NCI-H2227 (cell line): Measurements from ENCODE around the gene MYL5.
A peak's percentile ranks its signal among the peaks of the same experiment; 100 is the strongest.
"Not testable (repeated sequence)": the region's sequence is repeated elsewhere in the genome, so short reads cannot be mapped to it uniquely, and the experiment has no call there.

Source experiments
- DNase-seq: peaks from one replicate; lab custom pipeline; 2025; ENCODE audit not compliant: unreplicated experiment; lab: John Stamatoyannopoulos, UW

The MYL5 gene

GRCh38 chr4:683982-684622 lies 9.8 kb downstream of the MYL5 start:
- DNase-seq: peak; percentile 26

GRCh38 chr4:684623-685327 lies 10.4 kb downstream of the MYL5 start:
- DNase-seq: no peak

DNA sequence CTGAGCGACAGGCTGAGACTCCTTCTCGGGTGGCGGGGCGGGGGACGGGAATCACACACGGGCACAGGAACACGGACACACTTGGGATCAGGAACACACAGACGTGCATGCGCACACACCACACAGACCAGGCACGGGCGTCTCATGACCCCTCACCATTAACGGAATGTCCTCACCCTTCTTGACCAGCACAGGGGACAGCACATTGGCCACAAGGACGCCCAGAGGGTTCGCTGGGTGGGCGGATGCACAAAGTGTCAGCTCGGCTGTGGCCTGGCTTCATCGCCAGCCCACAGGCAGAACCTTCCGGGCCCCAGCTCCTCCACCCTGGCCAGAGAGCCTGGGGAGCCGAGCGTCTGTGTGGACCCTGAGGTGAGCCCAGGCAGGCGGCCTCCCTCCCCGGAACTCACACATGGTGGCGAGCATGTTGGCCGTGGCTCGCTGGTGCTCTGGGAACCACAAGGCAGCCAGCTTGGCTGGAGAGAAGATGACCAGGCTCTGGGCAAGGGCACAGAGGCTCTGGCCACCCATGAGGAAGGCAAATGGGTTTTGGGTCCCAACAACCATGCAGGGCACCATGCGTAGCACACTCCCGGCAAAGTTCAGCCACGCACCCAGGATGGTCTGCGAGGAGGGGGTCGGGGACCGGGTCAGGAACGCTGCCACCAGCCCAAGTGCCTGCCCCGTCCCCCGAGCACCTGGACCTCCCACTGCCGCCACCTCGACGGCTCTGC lies 11.5 kb downstream of the MYL5 start:
- DNase-seq: no peak

DNA sequence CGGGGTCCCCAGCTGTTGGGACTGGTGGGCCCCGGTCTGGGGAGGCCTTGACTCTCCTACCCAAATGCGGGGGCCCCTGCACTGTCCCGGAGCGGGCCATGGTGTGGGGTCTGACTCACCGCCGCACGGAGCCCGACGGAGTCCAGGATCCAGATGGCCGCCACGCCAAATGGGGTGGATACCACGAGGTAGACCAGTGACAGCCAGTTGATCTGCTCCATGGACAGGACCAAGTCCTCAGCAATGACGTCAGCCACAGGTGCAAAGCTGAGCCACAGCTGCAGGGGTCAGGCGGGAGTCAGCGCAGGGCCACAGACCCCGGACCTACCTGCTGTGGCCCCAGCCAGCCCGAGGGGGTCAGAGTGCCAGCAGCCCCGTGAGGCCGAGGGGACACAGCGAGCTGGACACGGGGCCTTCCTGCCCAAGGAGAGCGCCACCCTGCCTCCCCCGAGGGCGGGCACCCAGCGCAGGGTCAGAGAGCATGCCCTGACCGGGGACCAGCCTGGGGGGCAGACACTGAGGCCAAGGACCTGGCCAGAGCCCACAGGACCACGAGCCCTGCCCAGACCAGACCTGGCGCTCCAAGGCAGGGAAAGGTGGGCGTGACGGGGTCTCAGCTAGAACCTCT lies 12.2 kb downstream of the MYL5 start:
- DNase-seq: no peak

DNA sequence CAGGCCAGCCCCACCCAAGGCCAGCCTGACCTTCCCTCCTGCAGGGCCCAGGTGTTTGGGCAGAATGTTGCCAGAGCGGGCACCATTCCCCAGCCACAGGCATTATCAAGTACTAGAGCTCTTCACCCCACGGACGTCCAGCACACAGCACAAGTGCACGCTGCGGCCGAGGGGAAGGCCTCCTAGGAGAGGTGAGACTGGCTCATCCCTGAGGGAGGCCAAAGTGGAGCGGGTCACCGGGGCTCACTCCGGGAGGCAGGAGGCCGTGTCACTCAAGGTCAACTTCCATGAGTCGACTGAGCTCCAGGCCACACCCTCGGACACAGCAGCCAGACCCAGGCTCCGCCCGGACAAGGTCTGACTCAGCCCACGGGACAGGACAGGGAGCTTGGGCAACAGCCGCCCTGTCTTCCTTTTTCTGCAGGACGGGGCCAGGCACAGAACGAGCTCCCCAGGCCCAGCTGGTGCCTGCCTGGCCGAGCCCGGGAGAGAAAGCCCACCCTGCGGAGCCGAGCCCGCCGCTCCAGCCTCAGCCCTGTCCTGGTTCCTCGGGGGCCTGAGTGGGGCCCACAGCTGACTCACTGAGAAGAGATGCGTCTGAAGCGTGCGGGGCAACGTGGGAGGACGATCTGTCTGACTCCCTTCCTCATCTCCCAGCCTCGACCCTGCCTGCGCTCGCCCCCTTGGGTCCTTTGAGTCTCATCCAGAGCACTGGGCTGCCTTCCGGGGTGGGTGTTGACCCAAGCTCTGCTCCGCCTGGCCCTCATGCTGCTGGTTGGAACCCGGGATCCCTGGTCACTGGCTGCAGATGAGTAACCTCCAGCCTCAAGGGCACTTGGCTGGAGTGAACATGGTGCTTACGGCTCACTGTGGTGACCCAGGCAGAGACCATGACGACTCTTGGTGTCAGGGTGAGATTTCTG lies 13.0 kb downstream of the MYL5 start:
- no peak for DNase-seq

- no peak for DNase-seq
These were observed 13.9 kb downstream of the MYL5 start for GRCh38 chr4:687971-688853.

GRCh38 chr4:688854-689681 lies 14.7 kb downstream of the MYL5 start, which contains the start of gene SLC49A3:
TSS of gene SLC49A3 (minus strand) at chr4:689151. CDS start at chr4:689127, 24 bp downstream.
- no peak for DNase-seq

- DNase-seq: no peak
These were observed 15.4 kb downstream of the MYL5 start for GRCh38 chr4:689723-690122.

GRCh38 chr4:692771-693554 lies 18.6 kb downstream of the MYL5 start:
- DNase-seq: no peak

DNA sequence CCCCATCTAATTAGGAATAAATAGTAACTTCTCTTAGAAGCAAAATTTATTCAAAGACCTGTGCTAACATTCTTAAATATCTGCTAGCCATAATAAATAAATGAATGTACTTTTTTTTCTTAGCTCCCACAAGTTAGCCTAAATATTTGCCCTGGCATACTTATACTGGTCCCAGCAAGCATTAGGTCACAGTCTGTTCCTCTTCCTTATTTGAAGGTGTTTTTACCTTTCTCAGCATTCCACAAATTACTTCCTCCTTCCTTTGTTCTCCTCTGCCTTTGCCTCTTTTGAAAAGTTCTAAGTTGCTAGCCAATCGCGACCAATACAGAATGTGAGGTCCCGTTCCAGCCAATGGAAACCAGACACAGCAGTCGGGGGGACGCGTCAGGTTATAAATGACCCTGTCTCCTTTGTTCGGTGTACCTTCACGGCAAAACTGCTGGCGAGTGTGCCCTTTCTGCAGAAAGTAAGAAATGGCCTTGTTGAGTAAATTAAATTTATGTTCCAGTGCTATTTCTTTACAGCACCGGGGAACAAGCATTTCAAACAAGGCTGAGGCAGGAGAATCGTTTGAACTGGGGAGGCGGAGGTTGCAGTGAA lies 20.1 kb downstream of the MYL5 start:
- not testable (repeated sequence) for DNase-seq

- DNase-seq: no peak
These were observed 25.7 kb downstream of the MYL5 start for GRCh38 chr4:699816-700580.

DNA sequence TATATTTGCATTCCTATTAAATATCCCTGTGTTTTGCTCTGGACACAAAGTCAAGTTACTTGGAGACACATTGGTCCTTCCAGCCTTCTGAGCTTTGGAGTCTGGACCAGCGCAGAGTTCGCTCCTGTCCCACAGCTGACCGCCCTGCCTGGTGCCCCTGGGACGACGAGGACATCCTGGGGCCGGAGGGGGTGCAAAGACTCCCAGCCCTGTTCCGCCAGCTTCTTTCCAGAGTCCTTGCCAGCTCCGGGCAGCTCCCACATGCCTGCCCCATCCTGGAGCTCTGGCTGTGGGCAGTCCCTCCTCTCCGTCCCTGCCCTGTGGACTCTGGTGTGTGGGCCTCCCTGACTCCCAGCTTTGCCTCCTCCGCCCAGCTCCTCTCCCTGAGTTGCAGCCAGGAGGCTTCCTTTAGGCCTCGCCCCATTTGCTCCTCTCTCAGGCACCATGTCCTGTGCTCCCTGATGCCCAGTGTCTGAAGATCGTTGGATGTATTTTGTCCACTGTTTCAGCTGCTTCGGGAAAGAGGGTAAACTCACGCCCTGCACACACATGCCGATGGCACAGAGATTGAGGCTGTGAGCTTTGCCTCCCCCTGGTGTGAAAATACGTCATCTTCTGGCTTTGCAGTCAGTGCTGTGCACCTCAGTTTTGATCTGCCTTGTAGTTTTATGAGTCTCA lies 26.4 kb downstream of the MYL5 start:
- no peak for DNase-seq

GRCh38 chr4:702618-703048 lies 28.3 kb downstream of the MYL5 start:
- DNase-seq: no peak

DNA sequence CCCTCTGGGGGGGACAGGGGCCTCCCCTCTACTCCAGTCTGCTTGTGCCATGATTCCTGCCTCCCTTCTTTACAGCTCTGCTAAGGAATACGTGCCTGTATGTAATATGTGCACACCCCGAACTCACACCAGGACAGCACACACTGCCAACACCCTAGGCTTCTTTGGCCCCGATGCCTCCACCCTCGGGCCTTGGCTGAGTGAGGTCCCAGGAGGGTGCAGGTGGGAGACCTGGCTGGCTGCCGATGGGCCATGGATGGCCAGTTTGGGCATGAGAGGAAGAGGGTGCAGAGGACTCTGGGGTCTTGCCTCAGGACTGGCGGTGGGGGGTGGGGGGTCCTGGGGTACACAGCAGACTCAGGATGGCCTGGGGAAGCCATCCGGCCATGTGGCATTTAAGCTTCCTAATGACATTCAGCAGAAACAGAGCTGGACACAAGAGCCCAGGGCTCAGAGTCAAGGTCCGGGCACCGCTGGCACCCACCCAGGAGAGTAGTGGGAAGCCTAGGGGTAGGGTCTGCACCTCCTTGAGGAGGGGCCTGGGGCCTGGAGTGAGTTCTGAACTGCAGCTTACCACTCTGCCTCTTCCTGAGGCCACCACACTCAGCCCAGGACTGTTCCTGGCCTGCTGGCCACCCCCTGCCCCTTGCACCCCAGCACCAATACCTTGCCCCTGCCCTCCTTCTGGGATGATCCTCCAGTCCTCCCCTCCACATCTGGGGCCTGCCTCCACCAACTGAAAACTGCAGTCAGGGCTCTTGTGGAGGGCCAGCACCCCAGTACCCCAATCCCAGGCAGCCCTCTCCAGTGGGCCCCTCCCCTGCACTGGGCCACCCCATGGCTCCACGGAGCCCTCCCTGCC lies 29.2 kb downstream of the MYL5 start:
- no peak for DNase-seq

DNA sequence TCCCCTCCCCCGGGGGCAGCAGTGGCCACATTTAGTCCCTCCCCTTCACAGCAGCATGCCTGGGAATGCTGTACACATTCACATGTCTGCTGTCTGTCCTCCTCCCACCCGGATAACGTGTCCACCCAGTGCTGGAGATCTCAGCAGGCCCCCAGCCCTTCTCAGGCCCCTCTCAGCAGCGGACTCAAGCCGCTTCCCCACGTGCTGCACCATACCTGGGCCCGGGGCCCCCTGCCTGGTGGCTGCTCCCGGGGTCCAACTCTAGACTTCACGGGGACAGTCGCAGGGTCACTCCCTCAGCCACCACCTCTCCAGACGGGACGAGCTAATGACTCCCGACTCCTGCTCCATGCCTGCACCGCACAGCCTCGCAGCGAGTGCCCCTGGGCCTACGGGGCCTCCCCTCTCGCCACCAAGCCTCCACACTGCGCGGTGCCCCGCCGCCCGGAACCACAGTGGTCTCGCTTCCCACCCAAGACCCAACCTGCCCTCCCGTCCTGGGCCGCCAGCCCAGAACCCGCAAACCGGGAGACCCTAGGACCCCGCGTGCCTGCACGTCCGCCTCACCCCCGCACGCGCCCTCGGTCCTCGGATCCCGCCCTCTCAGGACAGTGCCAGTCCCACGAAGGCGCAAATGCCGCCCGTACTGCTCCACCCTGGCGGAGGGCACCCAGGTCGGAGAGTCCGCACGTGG lies 30.0 kb downstream of the MYL5 start:
- DNase-seq: no peak
